Neuronal stem cell (in vitro differentiated cells): ENCODE results near the gene HDAC9.
"Not testable (repeated sequence)": the region's sequence is repeated elsewhere in the genome, so short reads cannot be mapped to it uniquely, and the experiment has no call there.

Experiments
- DNase-seq: peaks from one replicate; pipeline ENCODE4 v3.0.0-alpha.2; 2013; ENCODE audit warnings: low spot score
- H2AFZ ChIP-seq: one replicate; pipeline ENCODE4 v1.6.1; 2013; ENCODE audit warnings: mild to moderate bottlenecking, low read length, inconsistent platforms
- H2AK5ac ChIP-seq: 2 replicates; pipeline ENCODE4 v1.6.1; 2013; ENCODE audit warnings: low read depth, mild to moderate bottlenecking, inconsistent platforms, low read length, moderate library complexity, mixed read lengths
- H2BK120ac ChIP-seq: 2 replicates; pipeline ENCODE4 v1.6.1; 2013; ENCODE audit warnings: low read depth, mild to moderate bottlenecking, inconsistent platforms, low read length, moderate library complexity, mixed read lengths
- H2BK12ac ChIP-seq: one replicate; pipeline ENCODE4 v1.6.1; 2013; ENCODE audit warnings: low read length, inconsistent platforms
- H2BK15ac ChIP-seq: 2 replicates; pipeline ENCODE4 v1.6.1; 2013; ENCODE audit warnings: mild to moderate bottlenecking, low read length, inconsistent platforms, mixed read lengths
- H2BK5ac ChIP-seq: one replicate; pipeline ENCODE4 v1.6.1; 2013; ENCODE audit warnings: inconsistent platforms, mild to moderate bottlenecking, low read length, moderate library complexity
- H3K14ac ChIP-seq: one replicate; pipeline ENCODE4 v1.6.1; 2013; ENCODE audit warnings: low read length, inconsistent platforms
- H3K18ac ChIP-seq: 2 replicates; pipeline ENCODE4 v1.6.1; 2013; ENCODE audit warnings: low read length, inconsistent platforms
- H3K23ac ChIP-seq: 2 replicates; pipeline ENCODE4 v1.6.1; 2013; ENCODE audit warnings: low read depth, mild to moderate bottlenecking, mixed read lengths, low read length, inconsistent platforms; ENCODE audit not compliant: poor library complexity
- H3K27ac ChIP-seq: replicated peaks from 3 replicates; pipeline ENCODE4 v1.5.1; 2013; ENCODE audit warnings: low read length, inconsistent platforms
- H3K27me3 ChIP-seq, 3 experiments: 2 replicates each; pipeline ENCODE4 v1.6.1; 2013; ENCODE audit warnings: low read length in 3 of 3, mild to moderate bottlenecking in 2 of 3, inconsistent platforms in 1 of 3, low read depth in 1 of 3, mixed read lengths in 1 of 3, moderate library complexity in 1 of 3; ENCODE audit not compliant: control insufficient read depth in 3 of 3, insufficient read depth in 3 of 3
- H3K36me3 ChIP-seq, 2 donors: replicated peaks in 1 of 2; 2 replicates each; pipeline ENCODE4 v1.6.1; 2013; ENCODE audit warnings: low read length in 2 of 2; ENCODE audit not compliant: control insufficient read depth in 2 of 2, insufficient read depth in 2 of 2
- H3K4ac ChIP-seq: 2 replicates; pipeline ENCODE4 v1.6.1; 2013; ENCODE audit warnings: inconsistent platforms, mild to moderate bottlenecking, low read length, moderate library complexity
- H3K4me1 ChIP-seq, 2 donors: 1 replicate in 1 of 2; 2 replicates in 1 of 2; pipeline ENCODE4 v1.6.1; 2013; ENCODE audit warnings: low read length in 2 of 2, low read depth in 1 of 2; ENCODE audit not compliant: control insufficient read depth in 2 of 2, insufficient read depth in 1 of 2
- H3K4me2 ChIP-seq: one replicate; pipeline ENCODE4 v1.6.1; 2013; ENCODE audit warnings: mild to moderate bottlenecking, low read length, inconsistent platforms; ENCODE audit not compliant: insufficient read depth, poor library complexity, severe bottlenecking
- H3K4me3 ChIP-seq, 2 donors: 2 replicates each; pipeline ENCODE4 v1.5.1; 2013; ENCODE audit warnings: low read length in 2 of 2, mild to moderate bottlenecking in 2 of 2, inconsistent platforms in 1 of 2, moderate library complexity in 1 of 2
- H3K79me1 ChIP-seq: one replicate; pipeline ENCODE4 v1.6.1; 2013; ENCODE audit warnings: low read depth, mild to moderate bottlenecking, inconsistent platforms, low read length, moderate library complexity
- H3K9ac ChIP-seq: one replicate; pipeline ENCODE4 v1.6.1; 2013; ENCODE audit warnings: mild to moderate bottlenecking, low read depth, low read length, inconsistent platforms; ENCODE audit not compliant: poor library complexity
- H3K9me3 ChIP-seq, 2 donors: replicated peaks in 1 of 2; 2 replicates each; pipeline versions ENCODE3 to v1.6.1; 2013; ENCODE audit warnings: low read length in 2 of 2, mild to moderate bottlenecking in 2 of 2, inconsistent platforms in 1 of 2, low read depth in 1 of 2, mixed read lengths in 1 of 2, moderate library complexity in 1 of 2; ENCODE audit not compliant: control insufficient read depth in 2 of 2, insufficient read depth in 1 of 2
- H4K8ac ChIP-seq: one replicate; pipeline ENCODE4 v1.6.1; 2013; ENCODE audit warnings: low read depth, mild to moderate bottlenecking, inconsistent platforms, low read length, moderate library complexity
- H4K91ac ChIP-seq: one replicate; pipeline ENCODE4 v1.6.1; 2013; ENCODE audit warnings: low read length, low read depth, mild to moderate bottlenecking, inconsistent platforms; ENCODE audit not compliant: poor library complexity
- WGBS, 2 donors: extraction: QIAGEN DNeasy Blood & Tissue Kit; methylation state at CpG; one replicate each; pipeline ENCODE4 v1.1.7; 2013; ENCODE audit warnings: missing lambda C conversion rate in 2 of 2, mixed read lengths in 1 of 2; ENCODE audit not compliant: insufficient read length in 2 of 2, insufficient replicate concordance in 1 of 2; ENCODE audit errors: extremely low coverage in 2 of 2; 5-methylcytosine and 5-hydroxymethylcytosine counted together

HDAC9 gene

GRCh38 chr7:18962031-18962430 lies 466.5 kb downstream of the HDAC9 start:
- H3K36me3 ChIP-seq: no peaks in the 10 kb centered on the region
- H3K79me1 ChIP-seq: no peaks in the 10 kb centered on the region
- H3K27ac ChIP-seq: no peak overlapping the region
- H3K4me3 ChIP-seq: no peak overlapping the region
- no peak overlapping the region for H2BK15ac ChIP-seq
- H3K23ac ChIP-seq: no peak overlapping the region
- H3K27me3 ChIP-seq: no peaks in the 10 kb centered on the region
- peaks cover 2 to 3% of the 10 kb centered on the region in 2 donors for H3K4me1 ChIP-seq
- H3K9ac ChIP-seq: no peak overlapping the region
- no CpG with 5 or more reads among the region's 4 CpGs for WGBS, 2 donors
- H2BK5ac ChIP-seq: no peak overlapping the region
- H3K9me3 ChIP-seq: no peaks in the 10 kb centered on the region
- H2BK12ac ChIP-seq: no peak overlapping the region
- H3K4me2 ChIP-seq: no peak overlapping the region
- H2BK120ac ChIP-seq: no peak overlapping the region
- H2AFZ ChIP-seq: no peak overlapping the region
- H3K4ac ChIP-seq: no peak overlapping the region
- H3K18ac ChIP-seq: no peak overlapping the region
- H3K14ac ChIP-seq: no peak overlapping the region
- no peak overlapping the region for H4K91ac ChIP-seq
- H2AK5ac ChIP-seq: no peak overlapping the region
- no peak overlapping the region for H4K8ac ChIP-seq
- DNase-seq: no peak

- Histone ChIP-seq H2BK5ac (no peak overlapping the region), H3K4ac (no peak overlapping the region), H4K8ac (no peak overlapping the region), H3K9me3 (no peaks in the 10 kb centered on the region), H2BK15ac (no peak overlapping the region), H3K79me1 (no peaks in the 10 kb centered on the region), H3K27ac (no peak overlapping the region), H4K91ac (no peak overlapping the region), H3K18ac (no peak overlapping the region), H3K36me3 (no peaks in the 10 kb centered on the region), H3K4me2 (no peak overlapping the region), H3K27me3 (no peaks in the 10 kb centered on the region), H3K4me3 (no peak overlapping the region), H2BK120ac (no peak overlapping the region), H2AFZ (peak overlapping the region; percentile 44), H3K14ac (no peak overlapping the region), H2BK12ac (no peak overlapping the region), H3K4me1 (peaks cover 2 to 3% of the 10 kb centered on the region in 2 donors), H2AK5ac (no peak overlapping the region), H3K9ac (no peak overlapping the region), H3K23ac (no peak overlapping the region)
- no CpG with 5 or more reads among the region's 3 CpGs for WGBS, 2 donors
- no peak for DNase-seq
These were observed 470.1 kb downstream of the HDAC9 start for GRCh38 chr7:18965657-18966056.

GRCh38 chr7:18967755-18968154 lies 472.2 kb downstream of the HDAC9 start:
- not testable (repeated sequence) for H3K4ac ChIP-seq, H2BK5ac ChIP-seq, H2AFZ ChIP-seq, H3K4me1 ChIP-seq, H2BK12ac ChIP-seq, H3K4me2 ChIP-seq, H3K9ac ChIP-seq, H3K27ac ChIP-seq, H3K27me3 ChIP-seq, H2AK5ac ChIP-seq, H2BK120ac ChIP-seq, H3K14ac ChIP-seq, H4K8ac ChIP-seq, H3K23ac ChIP-seq, H3K79me1 ChIP-seq, H4K91ac ChIP-seq, H3K4me3 ChIP-seq, H3K9me3 ChIP-seq, H2BK15ac ChIP-seq, H3K18ac ChIP-seq, H3K36me3 ChIP-seq, DNase-seq
- WGBS, 2 donors: no CpG with 5 or more reads among the region's 16 CpGs

- no peak overlapping the region for H2BK15ac ChIP-seq
- H2AK5ac ChIP-seq: no peak overlapping the region
- H4K91ac ChIP-seq: no peak overlapping the region
- H3K36me3 ChIP-seq: no peaks in the 10 kb centered on the region
- no peak for DNase-seq
- H3K79me1 ChIP-seq: no peaks in the 10 kb centered on the region
- no peaks in the 10 kb centered on the region for H3K9me3 ChIP-seq
- H4K8ac ChIP-seq: no peak overlapping the region
- H3K23ac ChIP-seq: no peak overlapping the region
- H2BK12ac ChIP-seq: no peak overlapping the region
- H2AFZ ChIP-seq: no peak overlapping the region
- H3K9ac ChIP-seq: no peak overlapping the region
- no peak overlapping the region for H3K4me3 ChIP-seq
- H3K4ac ChIP-seq: no peak overlapping the region
- H3K4me1 ChIP-seq: no peaks in the 10 kb centered on the region
- H3K14ac ChIP-seq: no peak overlapping the region
- no peak overlapping the region for H3K27ac ChIP-seq
- no CpG with 5 or more reads among the region's 1 CpG for WGBS, 2 donors
- H3K18ac ChIP-seq: no peak overlapping the region
- H2BK5ac ChIP-seq: no peak overlapping the region
- no peak overlapping the region for H2BK120ac ChIP-seq
- H3K27me3 ChIP-seq: no peaks in the 10 kb centered on the region
- no peak overlapping the region for H3K4me2 ChIP-seq
These were observed 476.3 kb downstream of the HDAC9 start for GRCh38 chr7:18971839-18972238.
